Activated naive CD8-positive, alpha-beta T cell treated with anti-CD3 and anti-CD28 coated beads, Interleukin-2, amount 50 U/mL, for 24 hours (primary cell): ENCODE measurements around the gene TAS1R3.
"Not testable (repeated sequence)": the region's sequence is repeated elsewhere in the genome, so short reads cannot be mapped to it uniquely, and the experiment has no call there.

ENCODE experiments used
- ATAC-seq: fragments of 150-1000 bp; cut with Tn5 transposase; one replicate; pipeline ENCODE4 v1.10.0; 2021
- DNase-seq: peaks from one replicate; pipeline ENCODE4 v3.0.0; 2021
- H3K27ac Mint-ChIP-seq: one replicate; pipeline ENCODE4 v1.8.0; 2021; ENCODE audit warnings: mild to moderate bottlenecking, mixed read lengths
- H3K27me3 Mint-ChIP-seq: one replicate; pipeline ENCODE4 v1.8.0; 2021; ENCODE audit warnings: mixed read lengths
- H3K36me3 Mint-ChIP-seq: one replicate; pipeline ENCODE4 v1.8.0; 2021; ENCODE audit warnings: low read depth, mixed read lengths
- H3K4me1 Mint-ChIP-seq: one replicate; pipeline ENCODE4 v1.8.0; 2021; ENCODE audit warnings: mixed read lengths
- H3K4me3 Mint-ChIP-seq: one replicate; pipeline ENCODE4 v1.8.0; 2021; ENCODE audit warnings: mild to moderate bottlenecking, moderate library complexity, mixed read lengths
- H3K9me3 Mint-ChIP-seq: one replicate; pipeline ENCODE4 v1.8.0; 2021; ENCODE audit warnings: mixed read lengths

TAS1R3 gene

DNA sequence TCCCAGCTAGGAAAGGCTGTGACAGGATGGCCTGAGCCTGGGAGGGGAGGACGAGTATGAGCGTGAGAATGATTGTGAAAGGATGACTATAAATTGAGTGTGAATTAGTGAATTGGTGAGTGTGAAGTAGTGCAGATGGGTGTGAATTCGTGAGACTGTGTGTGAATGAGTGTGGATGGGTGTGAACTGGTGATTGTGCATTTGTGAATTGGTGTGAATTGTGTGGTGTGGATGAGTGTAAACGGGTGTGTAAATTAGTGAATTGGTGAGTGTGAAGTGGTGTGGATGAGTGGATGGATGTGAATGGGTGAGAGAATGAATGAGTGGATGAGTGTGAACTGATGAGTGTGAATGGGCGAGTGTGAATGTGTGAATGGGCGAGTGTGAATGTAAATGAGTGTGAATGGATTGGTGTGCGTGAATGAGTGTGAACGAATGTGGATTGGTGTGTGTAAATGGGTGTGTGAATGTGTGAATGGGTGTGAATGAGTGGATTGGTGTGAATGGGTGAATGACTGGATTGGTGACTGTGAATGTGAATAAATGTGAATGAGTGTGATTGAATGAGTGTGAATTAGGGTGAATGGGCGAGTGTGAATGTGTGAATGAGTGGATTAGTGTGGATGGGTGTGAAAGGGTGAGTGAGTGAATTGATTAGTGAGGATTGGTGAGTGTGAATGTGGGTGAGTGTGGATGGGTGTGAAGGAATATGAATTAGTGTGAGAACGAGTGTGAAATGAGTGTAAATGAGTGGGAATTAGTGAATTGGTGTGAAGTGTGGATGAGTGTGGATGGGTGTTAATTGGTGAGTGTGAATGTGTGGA lies 35.0 kb downstream of the TAS1R3 start:
- H3K9me3 Mint-ChIP-seq, result no peaks in the 10 kb centered on the region
- no peak overlapping the region for H3K27ac Mint-ChIP-seq
- H3K4me3 Mint-ChIP-seq, result no peak overlapping the region
- ATAC-seq (no peak), DNase-seq (no peak)
- no peaks in the 10 kb centered on the region for H3K27me3 Mint-ChIP-seq
- no peaks in the 10 kb centered on the region for H3K36me3 Mint-ChIP-seq
- H3K4me1 Mint-ChIP-seq, result peaks cover 4% of the 10 kb centered on the region

DNA sequence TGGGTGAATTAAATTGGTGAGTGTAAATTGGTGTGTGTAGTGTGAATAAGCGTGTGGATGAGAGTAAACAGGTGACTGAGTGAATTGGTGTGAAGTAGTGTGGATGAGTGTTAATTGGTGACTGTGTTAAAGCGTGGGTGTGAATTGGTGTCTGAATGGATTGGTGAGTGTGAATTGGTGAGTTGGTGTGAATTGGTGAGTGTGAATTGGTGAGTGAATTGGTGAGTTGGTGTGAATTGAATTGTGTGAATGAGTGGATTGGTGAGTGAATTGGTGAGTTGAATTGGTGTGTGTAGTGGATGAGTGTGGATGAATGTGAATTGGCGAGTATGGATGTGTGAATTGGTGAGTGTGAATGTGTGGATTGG lies 35.6 kb downstream of the TAS1R3 start:
- Mint-ChIP-seq H3K27ac (no peak overlapping the region), H3K36me3 (no peaks in the 10 kb centered on the region), H3K27me3 (no peaks in the 10 kb centered on the region), H3K4me3 (no peak overlapping the region), H3K9me3 (no peaks in the 10 kb centered on the region), H3K4me1 (peaks cover 9% of the 10 kb centered on the region)
- ATAC-seq (no peak), DNase-seq (no peak)

DNA sequence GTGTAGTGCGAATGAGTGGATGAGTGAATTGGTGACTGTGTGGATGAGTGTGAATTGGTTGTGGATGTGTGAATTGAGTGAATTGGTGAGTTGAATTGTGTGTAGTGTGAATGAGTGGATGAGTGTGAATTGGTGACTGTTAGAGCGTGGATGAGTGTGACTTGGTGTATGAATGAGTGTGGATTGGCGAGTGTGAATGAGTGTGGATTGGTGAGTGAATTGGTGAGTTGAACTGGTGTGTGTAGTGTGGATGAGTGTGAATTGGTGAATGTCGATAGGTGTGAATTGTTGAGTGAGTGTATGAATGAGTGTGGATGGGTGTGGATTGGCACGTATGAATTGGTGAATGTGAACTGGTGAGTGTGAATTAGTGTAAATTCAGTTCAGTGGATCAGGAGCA lies 36.2 kb downstream of the TAS1R3 start:
- no peaks in the 10 kb centered on the region for H3K9me3 Mint-ChIP-seq
- H3K4me1 Mint-ChIP-seq, result peaks cover 16% of the 10 kb centered on the region
- no peak overlapping the region for H3K27ac Mint-ChIP-seq
- DNase-seq, result no peak
- no peaks in the 10 kb centered on the region for H3K36me3 Mint-ChIP-seq
- ATAC-seq, result no peak
- no peaks in the 10 kb centered on the region for H3K27me3 Mint-ChIP-seq
- H3K4me3 Mint-ChIP-seq, result no peak overlapping the region

DNA sequence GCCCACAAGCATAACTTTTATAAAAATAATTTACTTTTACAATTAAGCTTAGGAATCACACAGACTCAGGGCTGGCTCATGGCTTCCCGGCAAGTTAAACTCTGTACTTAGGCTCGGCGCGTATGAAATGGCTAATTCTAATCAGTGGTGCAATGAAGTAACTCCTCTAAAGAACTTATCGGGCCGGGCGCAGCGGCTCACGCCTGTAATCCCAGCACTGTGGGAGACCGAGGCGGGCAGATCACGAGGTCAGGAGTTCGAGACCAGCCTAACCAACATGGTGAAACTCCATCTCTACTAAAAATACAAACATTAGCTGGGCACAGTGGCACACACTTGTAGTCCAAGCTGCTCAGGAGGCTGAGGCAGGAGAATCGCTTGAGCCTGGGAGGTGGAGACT lies 39.0 kb downstream of the TAS1R3 start:
- H3K36me3 Mint-ChIP-seq, DNase-seq, ATAC-seq, H3K9me3 Mint-ChIP-seq, H3K27me3 Mint-ChIP-seq, H3K27ac Mint-ChIP-seq, H3K4me3 Mint-ChIP-seq: not testable (repeated sequence)
- peaks cover 30% of the 10 kb centered on the region for H3K4me1 Mint-ChIP-seq

DNA sequence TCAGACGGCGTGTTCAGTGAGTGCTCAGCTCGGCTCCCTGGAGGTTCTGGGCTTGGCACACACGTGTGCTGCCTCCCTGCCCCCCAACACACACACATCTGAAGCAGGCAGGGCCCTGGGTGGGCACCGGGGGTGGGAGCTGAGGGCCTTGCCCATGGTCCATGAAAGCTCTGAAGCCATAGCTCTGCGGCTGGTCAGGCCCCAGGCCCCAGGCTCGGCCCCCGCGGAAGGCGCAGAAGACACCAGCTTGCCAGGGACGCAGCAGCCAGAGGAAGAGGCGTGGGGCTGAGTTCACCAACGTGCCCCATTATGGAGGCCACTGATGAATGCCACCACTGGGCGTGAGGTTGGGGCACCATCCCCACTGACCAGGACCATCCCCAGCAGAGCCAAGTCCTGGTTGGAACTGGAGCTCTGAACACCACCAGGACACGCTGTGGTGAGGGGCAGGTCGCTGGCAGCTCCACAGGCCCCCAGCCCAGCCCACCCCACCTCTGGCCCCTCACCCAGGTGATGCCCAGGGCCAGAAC lies 39.8 kb downstream of the TAS1R3 start:
- Mint-ChIP-seq H3K27ac (no peak overlapping the region), H3K4me1 (peaks cover 33% of the 10 kb centered on the region), H3K9me3 (no peaks in the 10 kb centered on the region), H3K4me3 (no peak overlapping the region), H3K36me3 (peaks cover 2% of the 10 kb centered on the region), H3K27me3 (no peaks in the 10 kb centered on the region)
- DNase-seq (no peak), ATAC-seq (no peak)

DNA sequence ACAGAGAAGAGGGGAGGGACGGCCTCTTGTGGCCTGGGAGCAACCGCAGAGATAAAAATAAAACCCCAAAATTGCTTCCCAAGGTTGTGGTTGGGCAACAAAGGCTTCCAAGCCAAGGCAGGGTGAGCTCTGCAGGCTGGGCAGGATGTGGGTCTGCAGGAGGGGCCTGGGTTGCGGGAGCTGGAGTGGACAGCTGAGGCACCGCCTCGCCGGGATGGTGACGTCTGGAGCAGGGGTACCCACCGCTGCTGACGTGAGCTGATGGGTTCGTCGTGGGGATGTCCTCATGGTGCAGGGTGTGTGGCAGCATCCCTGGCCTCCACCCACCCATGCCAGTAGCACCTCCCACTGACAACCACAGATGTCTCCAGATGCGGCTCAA lies 40.3 kb downstream of the TAS1R3 start:
- peak overlapping the region; percentile 6 for H3K4me3 Mint-ChIP-seq
- DNase-seq, result peak; percentile 54
- peaks cover 36% of the 10 kb centered on the region for H3K4me1 Mint-ChIP-seq
- peak; percentile 5 for ATAC-seq
- H3K27me3 Mint-ChIP-seq, result no peaks in the 10 kb centered on the region
- no peak overlapping the region for H3K27ac Mint-ChIP-seq
- H3K9me3 Mint-ChIP-seq, result no peaks in the 10 kb centered on the region
- H3K36me3 Mint-ChIP-seq, result peaks cover 2% of the 10 kb centered on the region

DNA sequence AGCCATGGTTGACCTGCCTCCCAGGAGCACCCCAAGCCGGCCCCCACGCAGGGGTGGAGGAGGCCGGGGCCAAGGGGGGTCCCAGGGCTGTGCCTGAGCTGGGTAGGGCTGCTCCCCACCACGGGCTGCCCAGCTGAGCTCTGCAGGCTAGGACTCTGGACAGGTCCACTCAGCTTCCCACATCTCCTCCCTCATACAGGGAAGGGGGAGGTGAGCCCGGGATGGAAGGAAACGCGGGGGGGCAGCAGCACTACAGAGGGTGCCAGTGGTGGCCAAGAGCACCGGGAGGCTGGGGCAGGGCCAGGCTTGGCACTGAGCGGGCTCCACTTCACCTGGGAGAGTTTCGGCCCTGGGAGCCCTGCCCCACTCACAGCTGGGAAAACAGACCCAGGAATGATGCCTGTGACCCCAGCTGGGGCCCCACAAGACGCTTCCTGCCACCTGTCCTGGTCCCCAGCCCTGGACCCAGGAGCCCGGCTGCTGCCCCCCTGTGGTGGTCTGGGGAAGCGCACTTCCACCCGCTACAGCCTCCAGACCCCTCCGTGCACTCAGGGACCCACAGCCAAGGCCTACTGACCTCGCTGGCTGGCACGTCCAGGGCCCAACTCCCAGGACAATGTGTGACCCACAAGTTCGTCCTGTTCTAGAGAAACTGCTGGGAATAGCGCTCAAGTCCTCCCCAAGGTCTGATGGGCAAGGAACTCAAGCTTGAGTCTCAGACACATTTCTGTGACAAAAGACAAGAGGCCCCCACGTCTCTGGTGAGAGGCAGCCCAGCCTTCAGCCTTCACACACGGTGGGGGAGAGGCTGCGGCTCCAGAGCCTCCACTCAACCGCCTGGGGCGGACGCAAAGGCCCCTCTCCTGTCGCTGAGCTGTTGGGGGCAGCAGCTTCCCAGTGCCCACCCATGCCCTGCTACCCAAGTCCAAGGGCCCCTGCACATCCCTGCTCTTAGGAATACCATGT lies 40.9 kb downstream of the TAS1R3 start:
- Mint-ChIP-seq H3K4me1 (peaks cover 36% of the 10 kb centered on the region), H3K9me3 (no peaks in the 10 kb centered on the region), H3K27me3 (no peaks in the 10 kb centered on the region), H3K36me3 (peaks cover 2% of the 10 kb centered on the region), H3K27ac (peak overlapping the region; percentile 29), H3K4me3 (peak overlapping the region; percentile 51)
- peak; percentile 90 for DNase-seq
- peak; percentile 35 for ATAC-seq

DNA sequence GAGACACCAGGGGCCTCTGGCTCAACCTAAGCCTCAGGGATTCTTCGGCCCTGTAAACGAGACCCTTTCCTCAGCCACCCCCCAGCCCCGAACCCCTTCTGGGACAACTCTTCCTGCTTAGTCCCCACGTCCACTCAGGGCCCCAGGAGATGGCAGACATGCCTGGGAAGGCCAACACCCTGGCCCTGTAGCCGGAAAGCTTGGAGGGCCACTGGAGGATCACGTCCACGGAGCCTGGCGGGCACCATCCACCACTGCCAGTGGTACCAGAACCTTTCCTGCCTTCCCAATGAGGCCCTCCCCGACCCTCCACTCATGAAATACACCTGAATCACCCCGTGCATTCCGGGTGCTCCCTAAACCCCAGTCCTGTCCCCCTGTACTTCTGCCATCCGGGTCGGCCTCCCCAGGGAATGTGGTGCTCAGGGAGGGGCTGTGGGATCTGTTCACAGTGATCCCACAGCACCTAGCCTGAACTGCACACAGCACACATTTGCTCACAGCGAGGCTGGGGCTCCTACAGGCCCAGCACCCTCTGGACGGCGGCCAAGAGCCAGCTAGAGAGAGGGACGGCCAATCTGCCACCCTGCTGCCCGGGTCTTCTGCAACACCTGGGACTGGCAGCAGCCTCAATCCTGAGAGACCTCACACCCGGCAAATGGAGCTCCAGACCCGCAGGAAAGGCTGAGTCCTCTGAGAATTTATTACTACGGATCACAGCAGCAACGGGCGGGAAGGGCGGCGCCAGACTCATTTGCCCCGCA lies 42.2 kb downstream of the TAS1R3 start:
- no peaks in the 10 kb centered on the region for H3K27me3 Mint-ChIP-seq
- DNase-seq (no peak), ATAC-seq (no peak)
- H3K4me3 Mint-ChIP-seq, result peak overlapping the region; percentile 85
- peak overlapping the region; percentile 64 for H3K27ac Mint-ChIP-seq
- peaks cover 2% of the 10 kb centered on the region for H3K36me3 Mint-ChIP-seq
- no peaks in the 10 kb centered on the region for H3K9me3 Mint-ChIP-seq
- peaks cover 36% of the 10 kb centered on the region for H3K4me1 Mint-ChIP-seq

DNA sequence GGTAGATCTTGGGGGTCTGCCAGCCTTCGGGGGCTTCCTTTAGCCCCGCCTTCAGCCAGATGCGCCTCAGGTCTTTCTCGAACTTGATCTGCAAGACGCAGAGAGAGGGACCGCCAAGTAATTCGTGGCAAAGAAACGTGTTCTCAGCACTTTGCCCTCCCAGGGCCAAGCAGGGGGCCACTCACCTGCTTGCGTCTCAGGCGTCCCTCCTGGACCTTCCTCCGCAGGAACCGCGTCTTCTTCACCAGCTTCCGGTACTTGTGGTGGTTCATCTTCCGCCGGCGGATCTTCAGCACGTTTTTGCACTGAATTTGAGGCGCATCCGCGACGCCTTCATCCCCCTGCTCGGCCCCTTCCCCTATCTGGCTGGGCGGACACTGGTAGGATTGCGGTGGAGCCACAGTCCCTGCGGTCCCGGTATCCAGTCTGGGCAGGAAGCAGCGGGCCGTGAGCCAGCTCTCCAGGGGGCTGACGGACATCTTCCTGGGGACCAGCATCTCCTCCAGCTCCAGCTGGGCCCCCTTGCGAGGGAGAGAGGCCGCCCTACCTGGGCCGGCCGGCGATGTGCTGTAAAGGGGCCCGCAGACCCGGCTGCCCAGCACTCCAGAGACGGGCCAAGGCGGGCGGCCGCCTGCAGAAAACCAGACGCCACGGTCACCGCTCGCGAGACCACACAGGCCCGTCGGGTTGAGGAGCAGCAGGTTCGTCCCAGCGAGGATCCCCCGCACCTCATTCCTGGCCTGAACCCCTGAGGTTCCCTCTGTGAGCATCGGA lies 42.9 kb downstream of the TAS1R3 start:
- ATAC-seq, result no peak
- H3K27me3 Mint-ChIP-seq, result no peaks in the 10 kb centered on the region

DNA sequence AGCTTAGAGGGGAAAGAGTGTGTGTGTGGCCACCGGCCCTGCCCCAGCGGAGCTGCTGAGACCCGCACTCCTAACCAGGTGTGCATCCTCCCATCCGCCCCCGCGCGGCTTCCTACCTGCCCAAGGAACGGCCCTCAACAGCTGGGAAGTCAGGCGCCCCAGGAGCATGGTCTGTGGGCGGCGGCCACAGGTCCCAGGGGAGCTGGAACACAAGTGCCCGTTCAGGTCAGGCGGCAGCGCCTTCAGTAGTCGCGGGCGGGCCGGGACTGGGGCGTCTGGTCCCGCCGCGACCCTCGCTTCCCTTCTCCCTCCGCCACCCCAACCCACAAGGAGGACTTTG lies 43.5 kb downstream of the TAS1R3 start:
- peaks cover 2% of the 10 kb centered on the region for H3K36me3 Mint-ChIP-seq
- ATAC-seq, result no peak
- peaks cover 36% of the 10 kb centered on the region for H3K4me1 Mint-ChIP-seq

More for the DNA sequence above, 42.9 kb downstream of the TAS1R3 start:
- Mint-ChIP-seq H3K27ac (peak overlapping the region; percentile 90), H3K36me3 (peaks cover 2% of the 10 kb centered on the region), H3K4me1 (peaks cover 36% of the 10 kb centered on the region), H3K4me3 (peak overlapping the region; percentile 85), H3K9me3 (no peaks in the 10 kb centered on the region)
- DNase-seq, result no peak

DNA sequence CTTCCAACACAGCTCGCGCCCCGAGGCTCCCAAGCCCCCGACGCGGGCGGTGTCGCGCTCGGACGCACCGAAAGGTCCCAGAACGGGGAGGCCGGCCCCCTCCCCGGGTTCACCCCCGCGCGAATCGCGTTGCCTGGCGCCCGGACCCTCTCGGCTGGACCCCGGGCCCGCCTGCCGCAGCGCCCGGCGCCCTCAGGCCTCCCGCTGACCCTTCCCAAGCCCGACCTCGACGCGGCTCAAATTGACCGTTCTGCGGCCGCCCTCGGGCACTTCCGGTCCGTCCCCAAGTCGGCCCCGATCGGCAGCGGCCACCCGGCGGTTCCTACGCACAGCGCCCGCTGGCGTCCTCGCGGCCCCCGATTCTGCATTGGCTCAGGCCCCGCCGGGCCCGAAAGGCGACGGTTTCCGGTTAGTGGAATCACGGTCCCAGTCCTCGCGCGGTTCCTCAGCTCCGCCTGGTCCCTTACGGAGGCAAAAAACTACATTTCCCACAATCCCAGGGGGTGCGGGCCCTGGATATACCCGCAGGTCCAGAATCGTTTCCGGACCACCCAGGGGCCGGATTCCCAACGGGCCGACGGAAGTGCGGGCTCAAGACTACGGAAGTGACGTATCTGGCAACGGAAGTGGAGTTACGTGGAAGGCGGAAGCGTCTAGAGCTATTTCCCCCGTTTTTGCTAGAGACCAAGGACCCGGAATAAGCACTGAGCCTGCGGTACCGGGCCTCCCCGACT lies 44.0 kb downstream of the TAS1R3 start, which contains the start of gene AURKAIP1:
Gene AURKAIP1 (minus strand): TSS at position 279 of the 734 bp plus-strand sequence. CDS start 451 bp downstream, outside the sequence.
- DNase-seq (peak; percentile 95), ATAC-seq (peak; percentile 97)
- H3K27ac Mint-ChIP-seq, result peak within 1 kb of the TSS; percentile 90
- no peaks in the 10 kb centered on the region for H3K9me3 Mint-ChIP-seq
- H3K27me3 Mint-ChIP-seq, result no peaks in the 10 kb centered on the region
- H3K4me3 Mint-ChIP-seq, result peak within 1 kb of the TSS; percentile 85
- peaks cover 34% of the 10 kb centered on the region for H3K4me1 Mint-ChIP-seq
- peaks cover 2% of the 10 kb centered on the region for H3K36me3 Mint-ChIP-seq

More for the DNA sequence above, 43.5 kb downstream of the TAS1R3 start:
- Mint-ChIP-seq H3K27ac (peak overlapping the region; percentile 90), H3K4me3 (peak overlapping the region; percentile 85), H3K27me3 (no peaks in the 10 kb centered on the region), H3K9me3 (no peaks in the 10 kb centered on the region)
- DNase-seq, result peak; percentile 23

DNA sequence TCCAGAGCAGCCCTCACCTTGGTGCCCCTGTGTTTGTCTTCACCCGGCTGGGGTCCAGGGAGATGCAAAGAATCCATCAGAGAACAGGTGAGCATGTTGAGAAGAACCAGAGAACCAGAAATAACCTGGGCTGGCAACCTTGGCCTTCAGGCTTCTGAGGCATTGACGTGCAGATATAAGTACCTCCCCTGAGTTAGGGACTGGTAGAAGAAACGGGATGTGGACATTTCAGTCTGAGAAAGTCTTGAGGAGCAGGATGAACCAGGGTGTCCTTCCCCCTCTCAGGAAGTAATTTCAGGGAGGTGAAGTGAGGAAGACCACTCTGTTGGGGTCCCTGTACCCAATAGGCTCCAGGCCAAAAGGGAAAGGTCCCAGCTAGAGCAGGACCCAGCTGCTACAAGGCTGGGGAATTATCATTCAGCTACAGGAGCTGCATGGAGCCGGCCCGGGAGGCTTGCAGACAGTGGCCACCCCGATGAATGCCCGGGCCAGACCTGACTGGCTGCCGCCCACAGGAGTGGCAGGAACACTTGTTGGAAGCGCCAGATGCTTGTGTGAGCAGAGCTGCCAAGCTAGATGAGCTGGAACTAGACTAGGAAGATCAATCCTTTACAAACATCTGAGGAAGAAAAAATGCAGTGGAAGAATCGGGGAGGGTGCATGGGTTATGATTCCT lies 45.6 kb downstream of the TAS1R3 start:
- ATAC-seq (no peak), DNase-seq (no peak)
- peaks cover 2% of the 10 kb centered on the region for H3K36me3 Mint-ChIP-seq
- H3K9me3 Mint-ChIP-seq, result no peaks in the 10 kb centered on the region
- H3K4me3 Mint-ChIP-seq, result peak overlapping the region; percentile 85
- H3K4me1 Mint-ChIP-seq, result peaks cover 26% of the 10 kb centered on the region
- no peak overlapping the region for H3K27ac Mint-ChIP-seq
- H3K27me3 Mint-ChIP-seq, result no peaks in the 10 kb centered on the region
